C1 segment of cervical spinal cord (tissue), 14 donors: ENCODE results near the gene WSCD1.

Experiments
- DNase-seq, 14 donors: peaks; one replicate each; lab custom pipeline; 2025; lab: John Stamatoyannopoulos, UW

The WSCD1 gene

DNA sequence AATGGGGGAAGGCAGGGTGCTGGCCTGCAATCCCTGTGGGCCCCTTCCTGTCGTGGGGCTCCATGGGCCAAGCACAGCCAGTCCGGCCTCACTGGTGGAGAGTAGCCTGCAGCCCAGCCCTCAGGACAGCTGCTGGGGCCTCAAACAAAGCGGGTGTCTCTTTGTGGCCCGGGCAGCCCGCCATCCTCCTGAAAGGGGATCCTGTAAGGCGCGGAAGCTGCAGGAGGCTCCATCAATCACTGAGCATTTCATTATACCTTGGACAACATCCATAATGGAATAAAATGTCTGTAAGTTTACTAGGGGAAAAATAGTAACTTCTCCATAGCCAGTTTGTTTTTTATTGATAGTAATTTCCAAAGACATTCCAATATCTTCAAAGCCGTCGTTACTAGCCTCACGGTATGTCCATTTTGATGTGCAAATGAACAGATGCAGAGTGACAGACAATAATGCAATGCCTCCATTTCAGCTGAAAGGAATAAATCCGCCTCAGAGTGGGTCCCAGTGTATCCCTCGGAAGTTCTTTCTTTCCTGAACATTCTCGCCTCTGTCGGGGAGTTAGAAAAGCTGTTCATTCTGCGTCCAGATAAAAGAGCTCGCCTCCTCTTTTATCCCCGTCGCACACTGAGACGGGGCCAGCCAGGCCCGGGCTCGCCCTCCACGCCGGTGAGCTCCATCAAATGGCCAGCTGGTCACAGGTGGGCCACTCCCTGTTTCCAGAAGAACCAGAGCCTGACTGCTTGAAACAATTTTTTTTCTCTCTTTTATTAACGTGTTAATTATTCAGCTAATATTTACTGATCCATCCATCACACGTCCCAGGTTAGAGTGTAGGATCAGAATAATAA lies 14.4 kb downstream of the WSCD1 start:
- DNase-seq: peak in 13 of 14 donors; percentile 48 to 93 (median 77)

DNA sequence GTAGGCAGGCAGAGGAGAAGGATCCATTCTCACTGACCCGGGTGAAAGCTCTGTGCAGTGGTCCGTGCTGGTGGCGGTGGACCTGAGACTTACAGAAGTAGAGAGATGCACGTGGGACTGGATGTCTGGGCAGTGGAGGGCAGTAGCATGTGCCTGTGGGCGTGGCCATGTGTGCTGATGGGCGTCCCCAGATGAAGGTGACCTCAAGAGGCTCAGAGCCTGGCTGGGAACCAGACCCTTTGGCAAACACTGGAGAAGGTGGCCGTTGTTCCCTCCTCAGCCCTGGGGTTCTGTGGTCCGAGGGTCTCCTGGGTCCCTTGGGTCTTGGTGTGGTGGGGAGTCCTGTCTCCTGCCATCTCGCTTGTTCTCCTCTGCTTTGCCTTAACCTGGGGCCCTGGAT lies 15.6 kb downstream of the WSCD1 start:
- DNase-seq: no peak

DNA sequence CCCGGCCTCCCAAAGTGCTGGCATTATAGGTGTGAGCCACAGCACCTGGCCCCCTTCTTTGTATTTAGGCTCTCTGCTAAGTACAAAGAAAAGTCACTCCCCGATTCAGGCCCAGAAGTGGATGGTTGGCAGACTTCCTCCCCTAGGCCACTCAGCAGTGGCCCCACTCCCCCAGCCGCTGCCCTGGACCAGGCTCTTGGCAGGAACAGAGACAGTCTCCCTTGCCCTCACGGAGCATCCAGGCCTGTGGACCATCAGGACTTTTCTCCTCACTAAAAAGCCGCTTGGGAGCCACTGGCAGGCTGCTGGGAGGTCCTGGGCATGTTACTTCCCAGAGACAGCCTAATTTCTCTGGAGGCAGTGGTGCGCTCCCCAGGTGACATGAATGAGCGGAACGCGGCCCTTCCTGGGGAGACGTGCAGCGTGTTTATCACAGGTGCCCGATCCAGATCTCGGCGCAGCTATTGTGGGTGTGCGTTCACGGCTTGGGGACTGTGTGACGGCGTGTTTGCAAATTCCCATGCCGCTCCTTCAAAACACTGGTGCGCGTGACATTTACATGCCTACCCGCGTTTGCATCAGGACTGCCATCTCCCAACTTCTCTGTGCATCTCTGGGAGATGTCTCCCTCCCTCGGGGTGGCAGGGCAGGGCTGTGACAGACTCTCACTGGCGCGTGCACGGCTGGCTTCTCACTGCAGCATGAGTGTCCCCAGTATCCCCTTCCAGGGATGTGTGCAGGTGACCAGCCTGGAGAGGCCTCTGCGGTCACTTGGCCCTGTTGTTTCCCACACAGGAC lies 16.6 kb downstream of the WSCD1 start:
- no peak for DNase-seq

DNA sequence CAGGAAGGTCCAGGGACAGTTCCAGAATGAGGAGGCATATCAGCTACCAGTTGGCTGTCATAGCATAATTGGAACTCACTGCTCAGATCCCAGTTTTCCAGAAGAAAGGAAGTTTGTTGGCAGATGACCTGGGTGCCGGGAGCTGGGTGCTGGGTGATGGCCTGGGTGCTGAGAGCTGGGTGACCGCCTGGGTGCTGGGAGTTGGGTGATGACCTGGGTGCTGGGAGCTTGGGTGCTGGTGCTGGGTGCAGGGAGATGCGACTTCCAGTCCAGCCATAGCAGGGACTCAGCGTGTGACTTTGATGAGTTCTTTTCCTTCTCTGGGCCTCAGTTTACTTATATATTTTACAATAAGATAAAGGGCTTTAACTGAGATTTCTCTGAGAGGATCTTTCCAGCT lies 18.0 kb downstream of the WSCD1 start:
- DNase-seq: no peak

DNA sequence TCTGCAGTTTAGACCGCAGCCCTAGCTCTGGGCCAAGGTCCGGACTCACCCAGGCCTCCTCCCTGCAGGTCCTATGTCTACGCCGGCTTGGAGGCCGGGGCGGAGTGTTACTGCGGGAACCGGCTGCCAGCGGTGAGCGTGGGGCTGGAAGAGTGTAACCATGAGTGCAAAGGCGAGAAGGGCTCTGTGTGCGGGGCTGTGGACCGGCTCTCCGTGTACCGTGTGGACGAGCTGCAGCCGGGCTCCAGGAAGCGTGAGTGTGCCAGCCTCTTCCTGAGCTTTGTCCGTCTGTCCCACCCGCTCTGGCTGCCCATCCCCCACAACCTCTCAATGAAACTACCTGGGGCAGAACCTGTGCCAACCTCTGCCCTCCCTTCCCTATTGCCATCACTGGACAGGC lies 20.1 kb downstream of the WSCD1 start:
- no peak for DNase-seq

DNA sequence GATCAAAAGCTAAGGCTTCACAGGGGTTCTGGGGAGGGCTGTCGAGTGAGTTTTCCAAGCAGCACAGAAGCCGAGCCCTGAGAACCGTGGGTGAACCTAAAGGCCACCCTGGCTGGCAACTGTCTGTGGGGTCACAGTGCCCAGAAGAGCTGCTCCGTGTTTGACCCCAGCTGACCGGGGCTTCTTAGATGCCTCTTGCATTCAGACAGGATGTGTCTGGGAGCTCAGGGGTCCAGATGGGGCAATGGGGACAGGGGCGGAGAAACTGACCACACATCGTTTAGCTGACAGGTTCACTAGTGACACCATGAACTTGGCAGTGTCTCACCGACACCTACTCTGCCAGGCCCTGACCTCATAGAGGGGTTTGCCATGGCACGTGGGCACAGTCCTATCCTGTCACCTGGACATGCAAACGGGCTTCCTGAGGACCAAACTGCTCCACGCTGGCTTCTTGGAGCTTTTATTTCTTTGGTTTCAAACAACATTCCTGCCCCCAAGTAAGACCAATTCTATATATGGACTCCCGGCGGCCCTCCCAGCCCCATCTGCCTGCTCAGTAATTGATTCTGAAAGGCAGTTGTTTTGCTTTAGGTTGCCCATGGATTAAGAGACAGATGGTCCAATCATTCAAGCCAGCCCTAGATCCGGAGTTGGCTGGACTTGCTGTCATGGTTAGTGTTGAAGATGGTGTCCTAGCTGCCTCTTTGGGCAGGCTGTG lies 22.2 kb downstream of the WSCD1 start:
- DNase-seq: peak in 1 of 14 donors; percentile 37

DNA sequence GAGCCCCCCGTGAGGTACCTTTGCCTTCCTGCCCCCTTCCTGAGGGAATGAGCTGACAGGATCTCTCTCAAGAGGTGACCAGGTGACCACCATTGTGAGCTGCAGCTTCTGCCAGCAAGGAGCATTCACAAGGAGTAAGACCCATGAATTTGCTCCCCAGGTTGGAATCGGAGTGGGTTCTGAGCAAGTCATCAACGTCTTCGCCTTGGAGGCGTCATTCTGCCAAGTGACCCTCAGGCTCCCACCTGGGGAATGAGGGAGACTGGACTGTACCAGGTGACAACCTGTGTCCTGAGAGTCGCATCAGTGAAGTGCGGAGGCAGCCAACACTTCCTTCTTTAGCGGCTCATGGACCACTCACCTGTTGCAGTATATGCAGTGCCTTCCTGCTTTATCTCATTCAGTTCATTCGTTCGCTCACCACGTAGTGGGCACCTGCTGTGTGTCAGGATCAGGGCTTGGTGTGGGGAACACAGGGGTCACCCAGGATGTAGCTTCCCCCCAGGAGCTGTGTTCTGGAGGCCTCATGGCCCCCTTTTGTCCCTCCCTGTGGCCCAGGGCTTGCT lies 22.8 kb downstream of the WSCD1 start:
- DNase-seq: no peak

DNA sequence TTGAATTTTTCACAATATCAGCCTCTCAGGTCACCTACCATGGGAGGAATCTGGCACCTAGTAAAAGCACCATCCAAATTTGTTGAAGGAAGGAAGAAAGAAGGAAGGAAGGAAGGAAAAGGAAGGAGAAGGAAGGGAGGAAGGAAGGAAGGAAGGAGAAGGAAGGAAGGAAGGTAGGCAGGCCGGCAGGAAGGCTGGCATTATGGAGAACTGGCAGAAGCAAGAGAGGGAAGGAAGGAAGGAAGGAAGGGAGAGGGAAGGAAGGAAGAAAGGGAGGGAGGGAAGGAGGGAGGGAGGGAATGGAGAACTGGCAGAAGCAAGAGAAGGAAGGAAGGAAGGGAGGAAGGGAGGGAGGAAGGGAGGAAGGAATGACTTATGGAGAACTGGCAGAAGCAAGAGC lies 24.3 kb downstream of the WSCD1 start:
- no peak for DNase-seq

DNA sequence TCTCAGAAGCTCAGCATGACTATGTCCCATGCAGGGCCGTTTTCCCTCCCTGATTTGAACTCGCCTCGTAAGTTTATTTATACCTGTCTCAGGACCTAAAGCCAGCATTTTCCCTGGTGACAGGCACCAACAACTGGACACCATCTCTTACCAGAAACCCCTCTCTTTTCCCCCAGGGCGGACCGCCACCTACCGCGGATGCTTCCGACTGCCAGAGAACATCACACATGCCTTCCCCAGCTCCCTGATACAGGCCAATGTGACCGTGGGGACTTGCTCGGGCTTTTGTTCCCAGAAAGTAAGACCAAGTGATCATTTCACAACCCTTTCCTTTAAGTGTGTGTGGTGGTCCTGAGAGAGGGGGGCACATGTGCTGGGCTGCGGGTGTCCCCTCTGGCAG lies 24.7 kb downstream of the WSCD1 start:
- no peak for DNase-seq

DNA sequence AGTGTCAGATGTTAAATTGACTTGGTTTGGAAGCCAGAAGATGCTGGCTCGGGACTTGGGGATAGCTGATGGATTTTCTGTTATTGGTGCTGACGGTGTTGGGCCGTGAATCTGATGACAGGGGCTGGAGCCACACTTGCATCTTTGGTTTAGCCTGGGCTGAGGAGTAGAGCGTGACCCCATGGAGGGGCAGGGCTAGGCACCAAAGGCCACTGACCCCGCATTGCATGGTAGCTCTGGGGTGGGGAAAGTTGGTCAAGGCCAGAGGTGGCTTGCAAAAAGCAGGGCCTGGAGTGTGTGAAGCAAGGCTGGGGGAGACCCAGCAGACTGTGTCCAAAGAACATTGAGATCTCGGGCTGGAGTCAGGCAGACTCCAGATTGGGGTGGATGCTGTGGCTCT lies 25.3 kb downstream of the WSCD1 start:
- DNase-seq: no peak

DNA sequence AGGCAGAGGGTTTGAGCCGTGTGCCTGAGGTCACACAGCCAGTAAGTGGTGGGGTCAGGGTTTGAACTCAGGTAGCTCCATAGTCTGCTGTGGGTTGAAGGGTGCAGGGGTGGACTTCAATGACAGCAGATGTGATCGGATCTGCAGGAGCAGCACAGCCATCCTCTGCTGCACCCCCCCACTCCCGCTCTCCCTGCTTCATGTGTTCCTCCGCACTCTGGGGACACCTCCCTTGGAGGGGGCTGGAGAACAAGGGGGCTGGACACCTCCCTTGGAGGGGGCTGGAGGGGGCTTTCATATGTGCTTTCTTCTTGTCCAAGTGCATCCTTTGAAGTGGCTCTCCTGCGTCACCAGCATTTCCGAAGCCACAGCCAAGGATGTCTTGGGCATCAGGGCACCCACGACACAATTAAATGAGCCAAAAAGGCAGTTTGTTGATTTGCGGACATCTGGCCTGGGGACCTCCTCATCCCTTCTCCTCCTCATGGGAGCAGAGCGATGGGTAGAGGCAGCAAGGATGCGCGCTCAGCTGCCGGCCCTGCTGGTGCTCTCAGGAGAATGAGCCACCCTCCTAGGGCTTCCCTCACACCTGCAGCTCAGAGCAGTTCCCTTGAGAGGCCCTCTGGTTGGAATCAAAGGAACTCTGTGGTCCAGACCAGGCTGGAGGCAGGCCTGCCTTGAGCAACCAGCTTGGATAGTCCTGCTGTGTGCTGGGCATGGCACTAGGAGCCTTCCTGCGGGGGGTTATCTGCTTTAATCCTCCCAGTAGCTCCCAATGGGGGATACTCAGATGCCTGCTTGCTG lies 26.2 kb downstream of the WSCD1 start:
- no peak for DNase-seq

DNA sequence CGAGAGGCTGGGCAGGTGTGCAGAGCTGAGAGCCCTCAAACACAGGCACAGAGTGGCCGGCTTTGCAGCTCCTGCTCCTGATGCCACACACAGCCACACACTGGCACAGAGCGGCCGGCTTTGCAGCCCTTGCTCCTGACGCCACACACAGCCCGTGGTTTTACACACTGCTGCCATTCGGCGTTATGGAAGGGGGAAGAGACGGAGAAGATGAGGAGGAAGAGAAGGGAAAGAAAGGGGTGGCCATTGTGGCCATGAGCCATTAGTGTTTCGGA lies 26.8 kb downstream of the WSCD1 start:
- peak in 2 of 14 donors; percentile 17 to 74 for DNase-seq

DNA sequence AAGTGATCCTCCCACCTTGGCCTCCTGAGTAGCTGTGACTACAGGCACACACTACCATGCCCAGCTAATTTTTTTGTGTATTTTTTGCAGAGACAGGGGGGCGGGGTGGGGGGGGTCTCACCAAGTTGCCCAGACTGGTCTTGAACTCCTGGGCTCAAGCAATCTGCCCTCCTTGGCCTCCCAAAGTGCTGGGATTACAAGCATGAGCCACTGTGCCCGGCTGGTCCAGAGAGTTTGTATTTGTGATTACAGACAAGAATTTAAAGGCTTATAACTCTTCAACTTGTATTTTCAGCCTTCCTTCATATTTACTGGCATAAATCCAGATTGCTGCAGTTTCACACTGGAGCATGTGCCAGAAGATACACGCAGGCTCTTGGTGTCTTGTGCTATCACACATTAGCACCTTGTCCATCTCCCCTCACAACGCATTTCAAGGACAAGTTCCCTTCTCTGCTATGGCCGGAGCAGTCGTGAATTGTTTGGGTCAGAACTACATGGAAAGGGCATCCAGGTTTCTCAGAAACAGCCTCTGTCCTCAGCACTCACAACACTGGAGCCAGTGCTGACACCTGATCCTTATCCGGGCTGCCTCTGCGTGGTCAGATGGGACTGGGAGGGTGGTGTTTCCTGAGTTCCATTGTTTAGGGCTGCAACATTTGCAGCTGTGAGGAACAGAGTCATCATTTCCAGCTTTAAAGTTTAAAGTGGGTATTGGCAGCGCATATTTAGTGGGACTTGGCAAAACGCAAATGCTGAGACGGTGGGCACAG lies 28.1 kb downstream of the WSCD1 start:
- peak in 1 of 14 donors; percentile 41 for DNase-seq

DNA sequence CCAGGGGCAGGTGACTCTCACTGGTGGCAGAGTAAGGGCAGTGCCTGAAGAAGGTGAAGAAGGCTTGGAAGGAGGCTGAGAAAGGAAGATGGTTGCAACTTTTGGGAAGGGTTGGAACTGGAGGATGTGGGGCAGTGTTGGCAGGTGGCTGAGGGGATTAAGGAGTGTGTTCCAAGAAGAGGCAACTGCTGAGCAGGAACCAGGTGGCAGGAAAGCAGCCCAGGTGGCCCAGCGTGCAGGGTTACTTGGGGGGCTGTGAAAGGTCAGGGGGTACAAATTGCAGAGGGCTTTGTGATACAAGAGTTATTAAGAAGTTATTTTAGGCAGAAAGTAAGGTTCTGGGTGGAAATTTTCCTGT lies 28.6 kb downstream of the WSCD1 start:
- DNase-seq: peak in 1 of 14 donors; percentile 41

DNA sequence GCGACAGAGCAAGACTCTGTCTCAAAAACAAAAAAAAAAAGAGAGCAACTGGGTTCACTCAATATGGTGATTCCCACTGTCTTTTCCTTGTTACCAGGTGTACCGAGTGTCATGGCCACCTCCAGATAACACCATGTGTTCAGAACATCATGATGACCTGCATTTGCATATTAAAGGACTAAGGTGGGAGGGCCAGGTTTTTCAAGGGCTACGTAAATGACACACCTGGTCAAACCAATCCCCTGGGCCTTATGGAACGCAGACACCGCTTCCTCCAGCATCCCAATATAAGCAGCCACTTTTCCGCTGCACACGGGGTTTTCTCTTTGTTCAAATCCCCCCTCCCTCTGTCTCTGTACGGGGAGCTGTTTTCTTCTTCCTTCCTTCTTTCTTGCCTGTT lies 29.3 kb downstream of the WSCD1 start:
- no peak for DNase-seq

DNA sequence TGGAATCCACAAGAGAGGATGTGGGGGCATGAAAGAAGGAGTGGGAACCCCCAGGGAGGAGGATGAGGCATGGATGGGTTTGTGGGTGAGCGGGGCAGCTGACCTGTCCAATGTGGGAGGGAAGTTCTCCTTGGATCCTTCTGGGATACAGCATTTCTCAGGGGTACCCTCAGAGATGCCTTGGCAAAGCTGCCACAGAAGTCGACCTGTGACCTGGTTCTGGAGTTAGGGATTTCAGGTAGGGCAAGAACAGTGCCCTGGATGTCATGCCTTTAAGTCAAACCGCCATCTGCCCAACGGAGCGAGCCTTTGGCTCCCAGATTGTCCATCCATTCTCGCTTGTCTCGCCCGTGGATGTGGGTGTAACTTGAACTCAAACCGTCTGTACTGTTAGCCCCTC lies 30.0 kb downstream of the WSCD1 start:
- no peak for DNase-seq

DNA sequence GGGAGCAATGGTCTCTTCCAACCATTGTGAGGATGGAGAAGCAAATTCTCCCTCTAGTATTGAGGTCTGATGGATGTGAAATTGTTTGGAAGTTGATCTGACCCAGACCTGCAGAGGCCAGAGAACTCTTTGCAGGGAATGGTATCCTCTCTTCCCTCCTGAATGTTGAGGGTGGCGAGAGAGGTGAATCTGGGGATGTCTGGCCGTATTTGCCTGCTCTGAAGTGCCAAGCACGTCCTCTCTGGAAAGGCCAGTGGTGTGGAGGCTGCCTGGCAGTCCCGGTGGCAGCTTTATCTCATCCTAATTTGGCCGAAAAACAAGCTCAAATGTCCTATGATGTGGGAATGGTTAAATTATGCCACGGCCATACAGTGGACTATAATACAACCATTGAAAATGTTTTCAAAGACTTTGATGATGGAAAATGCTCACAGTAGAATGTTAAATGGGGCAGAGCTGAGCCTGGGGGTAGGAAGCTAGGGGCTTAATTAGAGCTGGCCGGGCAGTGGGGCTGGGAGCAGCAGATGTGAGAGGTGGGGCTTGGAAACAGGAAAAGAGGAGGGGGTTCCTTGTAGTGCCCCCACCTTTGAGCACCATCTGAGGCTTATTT lies 30.8 kb downstream of the WSCD1 start:
- no peak for DNase-seq

DNA sequence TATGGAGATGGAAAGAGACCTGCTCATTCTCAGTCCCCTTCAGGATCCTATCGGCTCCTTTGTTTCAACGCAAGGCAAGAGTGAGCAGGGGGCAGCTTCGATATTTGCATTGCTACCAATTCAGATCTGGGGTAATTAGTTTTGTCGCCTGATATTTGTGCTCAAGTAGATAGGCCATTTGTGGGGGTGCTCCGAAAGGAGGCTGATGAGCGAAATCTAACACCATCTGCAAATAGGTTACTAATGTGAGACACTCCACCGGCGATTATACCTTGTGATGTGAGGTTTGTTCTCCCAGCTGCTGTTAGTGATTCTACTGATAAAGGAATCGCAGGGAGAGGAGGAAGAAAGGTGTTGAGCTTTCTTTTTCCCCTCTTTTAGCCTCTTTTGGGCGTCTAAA lies 31.5 kb downstream of the WSCD1 start:
- DNase-seq: no peak

DNA sequence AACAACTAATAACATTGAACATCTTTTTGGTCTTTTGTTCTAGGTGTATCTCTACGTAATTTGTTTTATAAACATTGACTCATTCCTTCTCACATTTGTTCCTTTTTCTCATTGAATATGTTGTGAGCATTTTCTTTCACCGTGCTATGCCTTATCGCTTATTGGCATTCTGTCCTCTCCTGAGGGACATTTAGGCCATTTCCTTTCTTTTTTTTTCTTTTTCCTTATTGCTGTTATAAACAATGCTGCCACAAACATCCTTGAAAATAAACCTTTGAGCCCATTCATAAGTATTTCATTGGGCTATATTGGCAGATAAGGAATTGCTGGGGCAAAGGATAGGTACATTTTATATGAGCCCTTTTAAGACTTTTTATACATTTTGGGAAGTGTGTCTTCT lies 32.4 kb downstream of the WSCD1 start:
- no peak for DNase-seq

DNA sequence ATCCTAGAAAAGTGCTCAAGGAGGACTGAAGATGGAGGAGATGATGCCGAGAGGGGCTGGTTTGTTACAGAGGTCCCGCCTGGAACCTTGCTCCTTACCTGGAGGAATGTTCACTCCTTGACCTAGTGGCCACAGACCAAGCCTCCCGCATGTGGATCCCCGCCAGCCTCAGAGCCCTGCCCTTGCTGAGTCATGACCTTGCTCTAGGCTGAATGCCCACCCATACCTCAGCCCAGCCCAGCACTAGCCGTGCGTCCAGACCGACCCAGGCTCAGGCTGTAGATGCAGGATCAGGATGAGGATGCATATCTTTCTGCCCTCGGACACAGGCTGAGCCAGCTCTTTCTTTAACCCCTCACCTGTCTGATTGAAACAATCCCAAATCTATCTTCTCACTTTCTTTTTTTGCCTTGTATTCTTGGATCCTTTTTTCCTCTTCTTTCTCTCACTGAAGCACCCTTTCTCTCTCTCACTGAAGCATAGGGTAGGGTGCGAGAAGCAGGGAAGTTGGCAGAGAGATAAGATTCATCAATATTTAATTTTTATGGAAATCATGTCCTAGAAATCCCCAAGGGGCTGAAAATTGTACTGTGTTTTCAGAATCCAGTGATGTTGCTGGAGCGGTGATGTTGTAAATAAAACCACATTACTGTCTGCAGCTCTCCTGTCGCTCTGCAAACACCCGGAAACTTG lies 34.9 kb downstream of the WSCD1 start:
- no peak for DNase-seq
